OCI-LY3 (cell line): ENCODE measurements around the gene RETREG1.
"Not testable (repeated sequence)": the region's sequence is repeated elsewhere in the genome, so short reads cannot be mapped to it uniquely, and the experiment has no call there.

Experiments
- CTCF ChIP-seq: fragments of 200-600, 300-600 bp; sonication (generic); IDR thresholded peaks from 2 replicates; pipeline ENCODE4 v1.5.1; 2014; ENCODE audit warnings: antibody characterized with exemption, low read length, low read depth
- EZH2phosphoT487 ChIP-seq: fragments of 200-600 bp; shearing (Covaris generic); IDR thresholded peaks from 2 replicates; pipeline ENCODE4 v1.6.1; 2018; ENCODE audit warnings: antibody characterized with exemption, mixed run types, low read depth

- TF ChIP-seq CTCF, EZH2phosphoT487: not testable (repeated sequence)
Observed at GRCh38 chr5:16610896-16611295, 5.9 kb downstream of the RETREG1 start.
